ENCODE measurements around the gene CACNB4. TPM values are rescaled to one million over a fixed set of nuclear protein-coding genes. Genes with fewer than 3 reads are reported as not detected.

The CACNB4 gene
- total RNA-seq, 1 experiment from 2014 or later: 2.0 TPM

DNA sequence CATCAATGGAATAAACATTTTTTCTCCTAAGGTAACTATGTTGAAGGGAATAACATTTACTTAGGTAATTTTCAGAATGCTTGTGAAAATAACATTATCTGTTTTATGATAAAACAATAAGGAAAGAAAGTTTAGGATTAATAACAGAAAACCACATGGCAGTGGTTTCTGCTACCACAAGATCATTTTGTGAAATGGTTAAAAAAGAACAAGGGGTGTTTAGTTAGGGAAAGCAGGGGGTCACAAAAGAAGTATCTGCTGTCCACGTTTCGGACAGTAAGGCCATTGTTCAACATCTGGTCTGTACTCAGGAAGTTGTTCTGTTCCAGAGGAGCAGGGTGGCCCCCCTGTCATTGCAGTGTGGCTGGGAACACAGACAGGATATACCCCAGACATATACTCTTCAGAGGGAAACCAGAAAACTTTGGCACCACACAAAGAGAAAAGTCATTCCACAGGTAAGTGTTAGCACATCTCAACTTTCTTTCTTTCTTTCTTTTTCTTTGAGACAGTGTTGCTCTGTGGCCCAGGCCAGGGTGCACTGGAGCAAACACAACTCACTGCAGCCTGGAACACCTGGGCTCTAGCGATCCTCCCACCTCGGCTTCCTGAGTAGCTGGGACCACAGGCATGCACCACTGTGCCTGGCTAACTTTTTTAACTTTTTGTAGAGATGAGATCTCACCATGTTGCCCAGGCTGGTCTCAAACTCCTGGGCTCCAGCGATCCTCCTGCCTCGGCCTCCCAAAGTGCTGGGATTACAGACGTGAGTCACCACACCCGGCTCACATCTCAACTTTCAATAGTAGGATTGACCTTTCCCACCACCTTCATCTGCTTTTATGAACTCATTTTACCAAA lies 255.8 kb downstream of the CACNB4 start:
- ChIA-PET POLR2A (no interaction called here), CTCF (no interaction called here), RAD21 (ENCODE audit: low non-redundant PET in 1 of 2, low total read pairs in 2 of 2, uncharacterized antibody in 2 of 2, unreplicated experiment in 2 of 2) (no interaction called here)
- no peak overlapping the region for H3K4me3 ChIP-seq (replicated peaks in 1 of 2; ENCODE audit: low read depth in 1 of 2, low read length in 2 of 2)
- no peak overlapping the region for H3K9ac ChIP-seq (ENCODE audit: low read length)
- no TSS peak for BruUV-seq (replicated peaks)
- no peak overlapping the region for H3K4me2 ChIP-seq (ENCODE audit: low read length)
- no peaks in the 10 kb centered on the region for H3K27me3 ChIP-seq (ENCODE audit: insufficient read depth, low read length)
- DNase-seq (ENCODE audit: low read depth, low spot score) (no peak), ATAC-seq (no peak)
- no peaks in the 10 kb centered on the region for H4K20me1 ChIP-seq (ENCODE audit: insufficient read depth)
- no peaks in the 10 kb centered on the region for H3K79me2 ChIP-seq (ENCODE audit: insufficient read depth, low read length)
- intact Hi-C loops (cut with micrococcal nuclease): no loop called here
- H3K9me2 ChIP-seq (ENCODE audit: insufficient read depth): no peaks in the 10 kb centered on the region
- no peak overlapping the region for H3K27ac ChIP-seq (ENCODE audit: low read depth, low read length)
- H3K4me1 ChIP-seq (ENCODE audit: control insufficient read depth in 1 of 2, insufficient read depth in 2 of 2, low read length in 2 of 2): no peaks in the 10 kb centered on the region
- H3K9me3 ChIP-seq (ENCODE audit: control insufficient read depth in 1 of 2, insufficient read depth in 1 of 2, low read depth in 1 of 2, low read length in 2 of 2): no peaks in the 10 kb centered on the region
- TF ChIP-seq POLR2AphosphoS5 (IDR thresholded peaks at IDR 0.05; ENCODE audit: low read depth, low read length) (no peak), TCF7L2 (IDR thresholded peaks at IDR 0.05; ENCODE audit: borderline replicate concordance, extremely low read depth, insufficient read depth, insufficient read length) (no peak), EZH2 (IDR thresholded peaks at IDR 0.05) (no peak), ELF1 (IDR thresholded peaks at IDR 0.05; ENCODE audit: borderline replicate concordance, low read depth) (no peak), POLR2A (IDR thresholded peaks at IDR 0.05; ENCODE audit: borderline replicate concordance, extremely low read depth, insufficient read depth, insufficient read length) (no peak), YY1 (IDR thresholded peaks at IDR 0.05; ENCODE audit: extremely low read depth, insufficient replicate concordance, low read depth, low read length) (no peak), SP1 (IDR thresholded peaks at IDR 0.05; ENCODE audit: low read depth) (no peak), ZFX (IDR thresholded peaks at IDR 0.05) (no peak), RAD21 (IDR thresholded peaks at IDR 0.05; ENCODE audit: low read depth) (no peak), ZNF274 (IDR thresholded peaks at IDR 0.05; ENCODE audit: low read depth, low read length) (no peak), CBX3 (IDR thresholded peaks at IDR 0.05; ENCODE audit: low read depth) (no peak), CEBPB (IDR thresholded peaks at IDR 0.05; ENCODE audit: low read depth) (no peak)
- TF ChIP-seq, protein P1, sequence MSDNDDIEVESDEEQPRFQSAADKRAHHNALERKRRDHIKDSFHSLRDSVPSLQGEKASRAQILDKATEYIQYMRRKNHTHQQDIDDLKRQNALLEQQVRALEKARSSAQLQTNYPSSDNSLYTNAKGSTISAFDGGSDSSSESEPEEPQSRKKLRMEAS (IDR thresholded peaks at IDR 0.05): no peak
- TF ChIP-seq, protein P2, sequence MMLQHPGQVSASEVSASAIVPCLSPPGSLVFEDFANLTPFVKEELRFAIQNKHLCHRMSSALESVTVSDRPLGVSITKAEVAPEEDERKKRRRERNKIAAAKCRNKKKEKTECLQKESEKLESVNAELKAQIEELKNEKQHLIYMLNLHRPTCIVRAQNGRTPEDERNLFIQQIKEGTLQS (IDR thresholded peaks at IDR 0.05): no peak
- TF ChIP-seq, protein P3, sequence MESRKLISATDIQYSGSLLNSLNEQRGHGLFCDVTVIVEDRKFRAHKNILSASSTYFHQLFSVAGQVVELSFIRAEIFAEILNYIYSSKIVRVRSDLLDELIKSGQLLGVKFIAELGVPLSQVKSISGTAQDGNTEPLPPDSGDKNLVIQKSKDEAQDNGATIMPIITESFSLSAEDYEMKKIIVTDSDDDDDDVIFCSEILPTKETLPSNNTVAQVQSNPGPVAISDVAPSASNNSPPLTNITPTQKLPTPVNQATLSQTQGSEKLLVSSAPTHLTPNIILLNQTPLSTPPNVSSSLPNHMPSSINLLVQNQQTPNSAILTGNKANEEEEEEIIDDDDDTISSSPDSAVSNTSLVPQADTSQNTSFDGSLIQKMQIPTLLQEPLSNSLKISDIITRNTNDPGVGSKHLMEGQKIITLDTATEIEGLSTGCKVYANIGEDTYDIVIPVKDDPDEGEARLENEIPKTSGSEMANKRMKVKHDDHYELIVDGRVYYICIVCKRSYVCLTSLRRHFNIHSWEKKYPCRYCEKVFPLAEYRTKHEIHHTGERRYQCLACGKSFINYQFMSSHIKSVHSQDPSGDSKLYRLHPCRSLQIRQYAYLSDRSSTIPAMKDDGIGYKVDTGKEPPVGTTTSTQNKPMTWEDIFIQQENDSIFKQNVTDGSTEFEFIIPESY (IDR thresholded peaks at IDR 0.05; ENCODE audit: extremely low read depth, insufficient replicate concordance, low read length): no peak
- no peaks in the 10 kb centered on the region for H3K36me3 ChIP-seq (ENCODE audit: control insufficient read depth in 1 of 2, insufficient read depth in 2 of 2, low read length in 2 of 2)
- H2AFZ ChIP-seq (ENCODE audit: low read depth, low read length, poor library complexity, severe bottlenecking): no peak overlapping the region

Measured in HCT116 (cell line).